Measurements from ENCODE around the gene SASS6. TPM values are rescaled to one million over a fixed set of nuclear protein-coding genes. Genes with fewer than 3 reads are reported as not detected.

The SASS6 gene
- total RNA-seq, 2 experiments from 2014 or later = 17.1 to 17.3 TPM

DNA sequence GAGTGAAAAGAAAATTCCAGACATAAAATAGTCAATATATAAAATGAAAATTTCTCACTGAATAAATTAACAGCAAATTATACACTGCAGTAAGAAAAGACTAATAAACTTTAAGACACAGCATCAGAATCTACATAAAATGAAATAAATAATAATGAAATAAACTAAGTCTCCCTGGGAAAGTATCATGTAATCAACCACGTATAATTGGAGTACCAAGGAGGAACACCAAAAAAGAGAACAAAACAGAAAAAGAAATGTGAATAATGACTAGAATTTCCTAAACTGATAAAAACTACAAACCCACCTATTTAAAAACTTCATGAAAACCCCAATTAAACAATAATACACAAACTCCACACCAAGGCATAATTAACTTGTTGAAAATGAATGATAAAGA lies 43.6 kb downstream of the SASS6 start:
- CTCF ChIA-PET = no interaction called here
- Mint-ChIP-seq H3K36me3 (peaks cover 42% of the 10 kb centered on the region), H3K27ac (no peak overlapping the region), H3K9me3 (ENCODE audit: low read depth) (no peaks in the 10 kb centered on the region), H3K27me3 (no peaks in the 10 kb centered on the region), H3K4me1 (no peaks in the 10 kb centered on the region), H3K4me3 (no peak overlapping the region)
- DNase-seq = no peak
- ATAC-seq = no peak

DNA sequence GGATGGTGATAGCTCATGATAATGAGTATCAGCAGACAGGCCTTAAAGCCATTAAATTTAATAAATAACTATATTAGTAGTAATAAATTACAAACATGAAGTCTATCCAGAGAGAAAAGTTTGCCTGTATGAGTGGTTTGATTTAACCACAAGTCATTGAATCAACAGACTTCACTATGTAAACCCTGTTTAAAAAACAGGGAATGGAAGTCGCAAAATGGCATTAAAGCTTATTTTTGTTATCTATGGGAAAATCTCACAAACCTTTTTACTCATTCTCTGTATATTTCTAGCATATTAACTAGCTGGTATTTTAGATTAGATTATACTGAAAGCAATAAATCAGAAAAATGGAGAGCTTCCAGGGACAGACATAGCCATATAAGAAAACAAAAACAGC lies 45.3 kb downstream of the SASS6 start:
- H3K4me3 Mint-ChIP-seq = no peak overlapping the region

DNA sequence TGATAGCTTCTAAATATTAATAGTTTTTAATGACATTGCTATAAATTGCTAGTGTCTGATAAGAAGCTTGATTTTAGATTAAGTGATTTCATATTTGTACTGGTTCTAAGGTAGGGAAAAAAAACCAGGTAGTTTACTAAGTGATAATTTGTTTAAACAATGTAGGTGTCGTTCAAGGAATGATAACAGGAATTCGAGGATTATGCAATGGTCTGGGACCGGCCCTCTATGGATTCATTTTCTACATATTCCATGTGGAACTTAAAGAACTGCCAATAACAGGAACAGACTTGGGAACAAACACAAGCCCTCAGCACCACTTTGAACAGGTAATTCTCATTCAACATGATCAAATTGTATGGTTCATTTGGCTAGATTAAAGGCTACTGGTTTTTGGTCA lies 52.4 kb downstream of the SASS6 start:
- CTCF ChIA-PET = interaction anchor here (0.9 kb wide), 1 partner anchor 379 kb away, joined by 3 read pairs; no protein-coding TSS in a partner anchor
- no peak overlapping the region for H3K4me3 Mint-ChIP-seq
- H3K9me3 Mint-ChIP-seq (ENCODE audit: low read depth) = no peaks in the 10 kb centered on the region
- H3K27ac Mint-ChIP-seq = no peak overlapping the region
- no peaks in the 10 kb centered on the region for H3K27me3 Mint-ChIP-seq
- no peak for ATAC-seq
- DNase-seq = no peak
- peaks cover 44% of the 10 kb centered on the region for H3K36me3 Mint-ChIP-seq
- H3K4me1 Mint-ChIP-seq = peaks cover 12% of the 10 kb centered on the region

More for the DNA sequence above, 45.3 kb downstream of the SASS6 start:
- ATAC-seq (no peak), DNase-seq (no peak)
- Mint-ChIP-seq H3K4me1 (no peaks in the 10 kb centered on the region), H3K36me3 (peaks cover 33% of the 10 kb centered on the region), H3K27me3 (no peaks in the 10 kb centered on the region), H3K27ac (no peak overlapping the region), H3K9me3 (ENCODE audit: low read depth) (no peaks in the 10 kb centered on the region)
- CTCF ChIA-PET = interaction anchor here (0.9 kb wide), 1 partner anchor 371 kb away, joined by 3 read pairs; no protein-coding TSS in a partner anchor

DNA sequence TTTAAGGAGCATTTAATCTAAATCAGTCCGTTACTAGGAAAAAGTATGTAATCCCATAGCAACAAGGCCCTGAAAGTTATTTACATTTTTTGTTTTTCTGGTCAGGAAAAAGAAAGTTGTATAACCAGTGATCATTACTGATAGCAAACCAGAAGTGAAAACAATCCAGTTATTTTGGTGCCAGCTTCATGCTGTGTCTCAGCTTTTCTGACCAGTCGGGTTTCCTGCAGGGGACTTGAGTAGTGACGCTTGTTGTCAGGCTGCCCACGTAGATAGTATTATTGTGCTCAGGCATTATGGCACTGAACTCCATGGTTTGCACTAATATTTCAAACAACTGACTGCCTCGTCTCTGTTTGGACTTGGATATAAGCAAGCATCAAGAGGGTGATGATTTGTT lies 55.2 kb downstream of the SASS6 start:
- no peaks in the 10 kb centered on the region for H3K27me3 Mint-ChIP-seq
- peaks cover 61% of the 10 kb centered on the region for H3K36me3 Mint-ChIP-seq
- CTCF ChIA-PET = no interaction called here
- H3K4me3 Mint-ChIP-seq = no peak overlapping the region
- peaks cover 18% of the 10 kb centered on the region for H3K4me1 Mint-ChIP-seq
- H3K27ac Mint-ChIP-seq = peak overlapping the region; percentile 9
- ATAC-seq (no peak), DNase-seq (no peak)
- H3K9me3 Mint-ChIP-seq (ENCODE audit: low read depth) = no peaks in the 10 kb centered on the region

DNA sequence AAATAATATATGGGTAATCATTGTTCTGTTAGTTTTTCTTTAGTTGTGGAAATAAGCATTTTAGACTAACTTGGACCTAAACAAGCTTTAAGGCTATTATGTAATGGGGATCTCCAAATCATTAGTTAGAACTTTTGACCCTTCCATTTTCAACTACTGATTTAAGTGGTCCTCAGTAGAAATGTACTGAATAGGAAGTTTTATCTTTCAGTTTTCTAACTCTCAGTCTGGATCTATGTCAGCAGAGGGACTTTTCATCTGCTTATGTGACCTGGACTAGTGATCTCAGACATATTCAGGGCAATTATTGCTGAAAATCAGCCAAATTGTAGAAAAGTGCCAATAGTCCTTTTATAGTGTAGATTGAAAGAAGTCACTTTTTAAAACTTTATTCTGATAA lies 56.0 kb downstream of the SASS6 start:
- peaks cover 18% of the 10 kb centered on the region for H3K4me1 Mint-ChIP-seq
- DNase-seq = no peak
- CTCF ChIA-PET = no interaction called here
- no peaks in the 10 kb centered on the region for H3K9me3 Mint-ChIP-seq (ENCODE audit: low read depth)
- H3K36me3 Mint-ChIP-seq = peaks cover 61% of the 10 kb centered on the region
- ATAC-seq = peak; percentile 30
- H3K27ac Mint-ChIP-seq = no peak overlapping the region
- no peaks in the 10 kb centered on the region for H3K27me3 Mint-ChIP-seq
- H3K4me3 Mint-ChIP-seq = no peak overlapping the region

- Mint-ChIP-seq H3K4me3 (no peak overlapping the region), H3K27me3 (no peaks in the 10 kb centered on the region), H3K27ac (no peak overlapping the region), H3K4me1 (peaks cover 18% of the 10 kb centered on the region), H3K36me3 (peaks cover 63% of the 10 kb centered on the region), H3K9me3 (ENCODE audit: low read depth) (no peaks in the 10 kb centered on the region)
- ATAC-seq (no peak), DNase-seq (no peak)
- CTCF ChIA-PET = interaction anchor here (1.3 kb wide), 1 partner anchor 28 kb away, joined by 3 read pairs; no protein-coding TSS in a partner anchor
Measured at GRCh38 chr1:100076319-100076718, 56.4 kb downstream of the SASS6 start.

DNA sequence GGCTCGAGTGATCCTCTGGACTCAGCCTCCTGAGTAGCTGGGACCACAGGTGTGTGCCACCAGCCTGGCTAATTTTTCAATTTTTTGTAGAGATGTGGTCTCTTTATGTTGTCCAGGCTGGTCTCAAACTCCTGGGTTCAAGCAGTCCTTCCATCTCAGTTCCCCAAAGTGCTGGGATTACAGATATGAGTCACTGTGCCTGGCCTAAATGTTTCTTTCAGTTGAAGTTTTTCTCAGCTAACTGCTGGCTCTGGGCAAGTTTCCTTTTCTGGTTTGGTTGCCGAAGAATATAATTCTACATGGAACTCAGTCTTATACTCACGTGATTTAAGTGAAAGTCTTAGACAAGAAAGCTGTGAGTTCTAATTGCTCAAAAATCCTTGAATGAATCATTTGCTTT lies 57.0 kb downstream of the SASS6 start:
- Mint-ChIP-seq H3K27ac (peak overlapping the region; percentile 11), H3K9me3 (ENCODE audit: low read depth) (no peaks in the 10 kb centered on the region)
- CTCF ChIA-PET = interaction anchor here (1.3 kb wide), 1 partner anchor 27 kb away, joined by 3 read pairs; no protein-coding TSS in a partner anchor

DNA sequence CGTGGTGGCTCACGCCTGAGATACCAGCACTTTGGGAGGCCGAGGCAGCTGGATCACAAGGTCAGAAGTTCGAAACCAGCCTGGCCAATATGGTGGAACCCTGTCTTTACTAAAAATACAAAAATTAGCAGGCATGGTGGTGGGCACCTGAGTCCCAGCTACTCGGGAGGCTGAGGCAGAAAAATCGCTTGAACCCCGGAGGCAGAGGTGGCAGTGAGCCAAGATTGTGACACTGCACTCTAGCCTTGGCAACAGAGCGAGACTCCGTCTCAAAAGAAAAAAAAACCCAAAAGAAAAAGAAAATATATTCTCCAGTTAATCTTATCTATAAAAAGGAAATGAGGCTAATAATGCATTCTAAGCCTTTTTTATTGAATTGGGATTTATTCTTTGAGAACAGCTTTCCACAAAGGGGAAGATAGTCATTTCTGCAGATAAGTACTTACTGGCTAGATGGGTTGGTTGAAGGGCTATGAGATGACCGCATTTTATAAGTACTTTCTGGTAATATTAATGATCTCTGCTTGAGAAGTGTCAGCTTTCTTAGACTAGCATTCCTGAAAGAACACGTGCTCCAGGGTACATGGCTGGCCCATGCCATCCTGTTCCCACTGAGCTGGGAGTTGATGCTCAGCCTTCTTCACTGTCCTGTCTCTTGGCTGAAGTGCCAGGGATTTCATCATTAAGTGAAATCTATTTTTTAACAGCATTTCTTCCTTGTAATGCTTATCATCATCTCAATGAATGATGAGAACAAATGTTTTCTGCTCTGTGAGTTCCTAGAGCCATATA lies 57.9 kb downstream of the SASS6 start:
- H3K36me3 Mint-ChIP-seq = peaks cover 69% of the 10 kb centered on the region
- CTCF ChIA-PET = interaction anchor here (1.3 kb wide), 1 partner anchor 26 kb away, joined by 3 read pairs; no protein-coding TSS in a partner anchor
- ATAC-seq = no peak
- no peak overlapping the region for H3K27ac Mint-ChIP-seq
- H3K4me3 Mint-ChIP-seq = no peak overlapping the region
- H3K9me3 Mint-ChIP-seq (ENCODE audit: low read depth) = no peaks in the 10 kb centered on the region
- no peak for DNase-seq
- peaks cover 24% of the 10 kb centered on the region for H3K4me1 Mint-ChIP-seq
- no peaks in the 10 kb centered on the region for H3K27me3 Mint-ChIP-seq

More for the DNA sequence above, 57.0 kb downstream of the SASS6 start:
- H3K27me3 Mint-ChIP-seq = no peaks in the 10 kb centered on the region
- peaks cover 18% of the 10 kb centered on the region for H3K4me1 Mint-ChIP-seq
- DNase-seq (no peak), ATAC-seq (no peak)
- H3K4me3 Mint-ChIP-seq = no peak overlapping the region
- peaks cover 64% of the 10 kb centered on the region for H3K36me3 Mint-ChIP-seq

DNA sequence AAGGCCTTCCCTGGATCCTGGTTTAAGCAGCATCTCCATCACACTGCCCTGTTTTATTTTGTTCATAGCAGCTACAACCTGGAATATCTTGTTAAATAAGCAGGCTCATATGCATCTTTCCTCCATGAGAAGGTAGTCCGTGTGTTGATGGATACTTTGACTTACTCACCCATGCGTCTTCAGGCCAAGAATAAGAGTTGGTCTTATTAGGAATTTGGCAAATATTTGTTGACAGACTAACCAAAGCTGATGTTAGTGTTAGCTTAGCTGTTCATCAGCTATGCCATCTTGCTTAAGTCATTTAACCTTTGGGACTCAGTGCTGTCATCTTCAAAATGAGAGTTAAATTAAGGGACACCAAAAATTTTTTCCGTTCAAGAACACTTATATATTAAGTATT lies 59.2 kb downstream of the SASS6 start:
- H3K36me3 Mint-ChIP-seq = peaks cover 70% of the 10 kb centered on the region
- no peak overlapping the region for H3K4me3 Mint-ChIP-seq
- CTCF ChIA-PET = no interaction called here

DNA sequence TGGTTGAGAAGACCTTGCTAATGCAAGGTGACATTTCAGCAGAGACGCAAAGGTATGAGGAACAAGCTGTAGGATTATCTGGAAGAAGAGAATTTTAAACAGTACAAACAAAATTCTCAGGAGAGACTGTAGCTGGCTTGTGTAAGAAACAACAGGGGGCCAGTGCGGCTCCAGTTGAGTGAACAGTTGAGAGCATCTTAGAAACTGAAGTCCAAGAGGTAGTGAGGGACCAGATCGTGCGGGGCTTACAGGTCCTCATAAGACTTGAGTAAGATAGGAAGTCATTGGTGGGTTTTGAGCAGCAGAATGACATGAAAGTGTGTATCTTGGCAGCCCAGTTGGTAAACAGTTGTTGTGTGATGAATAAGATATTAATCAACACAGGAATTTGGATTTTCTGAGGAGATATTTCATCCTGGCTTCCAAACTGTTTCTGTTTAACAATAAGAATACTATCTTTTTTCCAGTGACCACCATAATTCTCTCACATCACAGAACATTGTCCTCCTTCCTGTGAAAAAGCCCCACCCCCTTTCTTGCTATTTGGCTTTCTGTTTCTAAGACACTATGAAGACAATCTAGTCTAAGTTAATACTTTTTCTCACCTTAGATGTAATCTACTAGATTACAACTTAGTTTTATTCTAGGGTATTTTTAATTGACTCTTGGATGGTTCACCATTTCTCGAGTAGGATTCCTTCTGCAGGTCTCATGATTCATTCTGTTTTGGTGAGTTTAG lies 62.4 kb downstream of the SASS6 start:
- peaks cover 23% of the 10 kb centered on the region for H3K4me1 Mint-ChIP-seq
- H3K27ac Mint-ChIP-seq = no peak overlapping the region
- ATAC-seq = peak; percentile 51

More for the DNA sequence above, 59.2 kb downstream of the SASS6 start:
- Mint-ChIP-seq H3K4me1 (peaks cover 29% of the 10 kb centered on the region), H3K9me3 (ENCODE audit: low read depth) (no peaks in the 10 kb centered on the region), H3K27me3 (no peaks in the 10 kb centered on the region), H3K27ac (no peak overlapping the region)
- no peak for DNase-seq
- ATAC-seq = no peak

GRCh38 chr1:100065969-100066227 lies 66.8 kb downstream of the SASS6 start:
- Mint-ChIP-seq H3K36me3 (peaks cover 69% of the 10 kb centered on the region), H3K9me3 (ENCODE audit: low read depth) (no peaks in the 10 kb centered on the region), H3K4me1 (peaks cover 26% of the 10 kb centered on the region), H3K27me3 (no peaks in the 10 kb centered on the region), H3K27ac (peak overlapping the region; percentile 34), H3K4me3 (no peak overlapping the region)
- CTCF ChIA-PET = no interaction called here
- ATAC-seq = no peak
- DNase-seq = no peak

More for the DNA sequence above, 62.4 kb downstream of the SASS6 start:
- no peak for DNase-seq
- Mint-ChIP-seq H3K4me3 (no peak overlapping the region), H3K9me3 (ENCODE audit: low read depth) (no peaks in the 10 kb centered on the region), H3K36me3 (peaks cover 72% of the 10 kb centered on the region), H3K27me3 (no peaks in the 10 kb centered on the region)
- CTCF ChIA-PET = interaction anchor here (0.9 kb wide), 1 partner anchor 10 kb away, joined by 3 read pairs; no protein-coding TSS in a partner anchor

GRCh38 chr1:100065183-100065968 lies 67.4 kb downstream of the SASS6 start:
- no peaks in the 10 kb centered on the region for H3K9me3 Mint-ChIP-seq (ENCODE audit: low read depth)
- H3K4me1 Mint-ChIP-seq = peaks cover 27% of the 10 kb centered on the region
- DNase-seq (no peak), ATAC-seq (no peak)
- peaks cover 68% of the 10 kb centered on the region for H3K36me3 Mint-ChIP-seq
- peak overlapping the region; percentile 4 for H3K27ac Mint-ChIP-seq
- H3K27me3 Mint-ChIP-seq = no peaks in the 10 kb centered on the region
- CTCF ChIA-PET = no interaction called here
- no peak overlapping the region for H3K4me3 Mint-ChIP-seq

DNA sequence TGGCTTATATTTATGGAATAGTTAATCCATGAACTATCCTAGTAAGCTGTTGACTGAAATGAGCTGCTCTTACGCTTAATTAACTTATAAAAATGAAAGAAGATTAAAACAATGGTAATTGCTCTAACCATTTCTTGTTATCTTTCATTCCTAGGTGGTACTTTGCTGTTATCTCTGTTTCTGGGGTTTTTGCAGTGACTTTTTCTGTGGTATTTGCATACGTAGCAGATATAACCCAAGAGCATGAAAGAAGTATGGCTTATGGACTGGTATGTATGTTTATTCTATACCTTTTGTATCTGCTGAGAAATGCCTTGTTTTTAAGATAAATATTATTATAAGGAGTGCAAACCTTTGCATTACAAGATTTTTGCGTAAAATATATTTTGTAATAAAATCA lies 71.0 kb downstream of the SASS6 start:
- no peaks in the 10 kb centered on the region for H3K9me3 Mint-ChIP-seq (ENCODE audit: low read depth)
- H3K4me1 Mint-ChIP-seq = peaks cover 19% of the 10 kb centered on the region
- no peak overlapping the region for H3K4me3 Mint-ChIP-seq
- ATAC-seq = no peak
- H3K36me3 Mint-ChIP-seq = peaks cover 56% of the 10 kb centered on the region
- no peak for DNase-seq
- no peaks in the 10 kb centered on the region for H3K27me3 Mint-ChIP-seq
- no peak overlapping the region for H3K27ac Mint-ChIP-seq
- CTCF ChIA-PET = interaction anchor here (1.0 kb wide), 1 partner anchor 9 kb away, joined by 3 read pairs; no protein-coding TSS in a partner anchor

Data from activated CD8-positive, alpha-beta memory T cell treated with anti-CD3 and anti-CD28 coated beads, Interleukin-2, amount 10 ng/mL, durations not matched to agents 7 days and 5 days (primary cell).